HG02571 (cell line): ENCODE results near the gene LY6G6F.
"Not testable (repeated sequence)": the region's sequence is repeated elsewhere in the genome, so short reads cannot be mapped to it uniquely, and the experiment has no call there.

Experiments
- ATAC-seq: cut with Tn5 transposase; IDR thresholded peaks from one replicate; pipeline ENCODE4 v1.9.1; 2021; ENCODE audit warnings: mild to moderate bottlenecking, moderate library complexity; ENCODE audit not compliant: unreplicated experiment

Gene LY6G6F

GRCh38 chr6:31701666-31702404 is 4.8 kb upstream of the LY6G6F start:
- ATAC-seq, result no peak

GRCh38 chr6:31702405-31702818 is 4.3 kb upstream of the LY6G6F start:
- no peak for ATAC-seq

- peak; percentile 77 for ATAC-seq
Measured at GRCh38 chr6:31702819-31703716, 3.6 kb upstream of the LY6G6F start, which contains the start of gene ABHD16A. Gene ABHD16A (minus strand): TSS chr6:31703324. CDS start chr6:31703281, 43 bp downstream.

GRCh38 chr6:31705931-31706330 is 735 bp upstream of the LY6G6F start:
- ATAC-seq, result no peak

GRCh38 chr6:31707701-31708100 is 1.0 kb downstream of the LY6G6F start:
- ATAC-seq, result no peak

GRCh38 chr6:31708224-31708623 is 1.6 kb downstream of the LY6G6F start:
- no peak for ATAC-seq

GRCh38 chr6:31709157-31709556 is 2.5 kb downstream of the LY6G6F start:
- not testable (repeated sequence) for ATAC-seq

GRCh38 chr6:31710523-31711219 is 4.0 kb downstream of the LY6G6F start:
- ATAC-seq, result no peak

GRCh38 chr6:31711233-31711632 is 4.6 kb downstream of the LY6G6F start:
- no peak for ATAC-seq

GRCh38 chr6:31712296-31712695 is 5.6 kb downstream of the LY6G6F start:
- ATAC-seq, result no peak

- ATAC-seq, result no peak
Measured at GRCh38 chr6:31713465-31713864, 6.8 kb downstream of the LY6G6F start.

GRCh38 chr6:31713991-31714684 is 7.5 kb downstream of the LY6G6F start:
- no peak for ATAC-seq

- no peak for ATAC-seq
Measured at GRCh38 chr6:31715022-31715958, 8.6 kb downstream of the LY6G6F start, which contains the start of gene LY6G6D. Gene LY6G6D (plus strand): TSS chr6:31715348. CDS start chr6:31715356, 8 bp downstream.

GRCh38 chr6:31717499-31718222 is 11.0 kb downstream of the LY6G6F start:
- no peak for ATAC-seq

GRCh38 chr6:31718265-31718664 is 11.6 kb downstream of the LY6G6F start:
- ATAC-seq, result no peak

GRCh38 chr6:31719001-31719400 is 12.3 kb downstream of the LY6G6F start:
- no peak for ATAC-seq

GRCh38 chr6:31720196-31720770 is 13.6 kb downstream of the LY6G6F start:
- ATAC-seq, result no peak

- ATAC-seq, result no peak
Measured at GRCh38 chr6:31721351-31722020, 14.8 kb downstream of the LY6G6F start, which contains the start of gene LY6G6C. Gene LY6G6C (minus strand): TSS chr6:31721746. CDS start chr6:31721679, 67 bp downstream.
